HG03460 (cell line): ENCODE results near the gene CWC27.

ENCODE experiments used
- ATAC-seq: cut with Tn5 transposase; IDR thresholded peaks from one replicate; pipeline ENCODE4 v1.9.1; 2021; ENCODE audit not compliant: unreplicated experiment

Gene CWC27

DNA sequence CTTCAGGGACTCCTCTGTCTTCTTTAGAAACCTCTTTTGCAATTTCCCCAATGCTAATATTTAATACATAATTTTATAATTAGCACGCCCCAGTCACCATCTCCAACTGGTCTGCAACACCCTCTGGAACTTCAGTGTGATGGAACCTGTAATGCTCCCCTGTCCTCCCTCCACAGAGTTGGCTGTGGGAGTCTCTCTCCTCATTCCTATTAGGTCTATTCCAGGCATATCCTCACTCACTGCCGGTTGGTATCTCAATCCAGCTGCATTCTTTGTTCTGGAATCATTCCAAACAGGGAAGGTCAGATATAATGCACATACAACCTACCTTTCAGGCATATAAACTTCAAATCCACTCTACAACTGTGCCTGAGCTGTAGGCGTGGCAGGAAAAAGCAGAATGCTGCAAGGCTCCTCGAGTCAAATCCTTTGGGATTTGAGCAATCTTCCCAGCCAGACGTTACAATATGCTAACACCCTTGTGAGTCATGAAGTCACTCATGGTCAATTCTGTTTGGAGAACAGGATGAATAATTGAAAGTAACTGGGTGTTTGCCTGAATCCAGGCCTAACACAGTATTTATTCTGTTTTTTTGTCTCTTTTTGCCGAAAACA, 293.8 kb downstream of the CWC27 start:
- no peak for ATAC-seq

GRCh38 chr5:65065001-65065511, 296.3 kb downstream of the CWC27 start:
- ATAC-seq: no peak

- ATAC-seq: peak; percentile 63
These were observed 297.8 kb downstream of the CWC27 start for GRCh38 chr5:65066387-65067146.

DNA sequence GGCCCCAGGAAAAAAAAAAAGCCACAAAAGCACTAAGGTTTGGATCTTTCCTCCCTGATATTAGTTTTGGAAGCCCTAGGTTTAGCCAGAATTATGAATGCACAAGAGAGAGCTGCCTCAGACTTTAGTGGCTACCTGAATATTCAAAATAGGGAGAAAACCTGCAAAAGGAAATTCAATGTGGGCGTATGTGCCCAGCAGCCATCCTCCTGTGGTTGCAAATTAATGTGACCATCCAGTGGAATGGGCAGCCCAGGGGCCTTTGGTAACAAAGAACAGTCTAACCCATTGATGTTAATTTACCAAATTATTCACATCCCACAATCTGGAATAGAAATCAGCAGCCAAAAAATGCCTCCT, 298.4 kb downstream of the CWC27 start:
- ATAC-seq: no peak
